Dedifferentiated amniotic fluid mesenchymal stem cell (primary cell): Measurements from ENCODE around the gene FADS6.

Experiments used
- DNase-seq: peaks from one replicate; pipeline ENCODE4 v3.0.0-alpha.2; 2016; ENCODE audit errors: extremely low spot score

Gene FADS6

GRCh38 chr17:74892013-74892841 is 1.2 kb downstream of the FADS6 start:
- no peak for DNase-seq

GRCh38 chr17:74890554-74890953 is 2.9 kb downstream of the FADS6 start:
- DNase-seq = no peak

GRCh38 chr17:74888469-74888868 is 5.0 kb downstream of the FADS6 start:
- no peak for DNase-seq

- no peak for DNase-seq
These were observed 10.1 kb downstream of the FADS6 start for GRCh38 chr17:74883241-74883745.

- DNase-seq = no peak
These were observed 10.8 kb downstream of the FADS6 start for GRCh38 chr17:74882517-74883240.

- no peak for DNase-seq
These were observed 12.4 kb downstream of the FADS6 start for GRCh38 chr17:74881073-74881472.

GRCh38 chr17:74879308-74879707 is 14.1 kb downstream of the FADS6 start:
- no peak for DNase-seq

- DNase-seq = no peak
These were observed 14.8 kb downstream of the FADS6 start for GRCh38 chr17:74878658-74879057.

GRCh38 chr17:74877592-74878548 is 15.6 kb downstream of the FADS6 start:
- no peak for DNase-seq

GRCh38 chr17:74875977-74876593 is 17.3 kb downstream of the FADS6 start:
- DNase-seq = no peak

GRCh38 chr17:74875155-74875976 is 18.1 kb downstream of the FADS6 start:
- DNase-seq = no peak

GRCh38 chr17:74874615-74875037 is 18.8 kb downstream of the FADS6 start:
- no peak for DNase-seq

GRCh38 chr17:74873874-74874614 is 19.4 kb downstream of the FADS6 start:
- DNase-seq = no peak

- DNase-seq = peak; percentile 100
These were observed 20.2 kb downstream of the FADS6 start for GRCh38 chr17:74873037-74873873.

GRCh38 chr17:74872313-74873036 is 21.0 kb downstream of the FADS6 start, which contains the start of gene FDXR:
Gene FDXR, minus strand, starts transcription at chr17:74872994. Its CDS starts 50 bp downstream, at chr17:74872944.
- no peak for DNase-seq

GRCh38 chr17:74871356-74872076 is 21.9 kb downstream of the FADS6 start:
- no peak for DNase-seq

GRCh38 chr17:74870512-74870911 is 22.9 kb downstream of the FADS6 start:
- DNase-seq = no peak
